Testis (tissue), 2 donors: ENCODE results near the gene RAD9A.

ENCODE experiments used
- POLR2A ChIP-seq: fragments of 450-650 bp; IDR thresholded peaks from one replicate; pipeline ENCODE4 v1.6.1; 2017; ENCODE audit warnings: antibody characterized with exemption, mild to moderate bottlenecking, moderate library complexity
- TF ChIP-seq, protein P1 (sequence below), 3 experiments: fragments of 450-650 bp in 2 of 3; fragments of 200-600 bp in 1 of 3; sonication (generic) in 1 of 3; IDR thresholded peaks; one replicate each; pipeline ENCODE4 v1.5.1; 2016 to 2019; ENCODE audit warnings: antibody characterized with exemption in 3 of 3, mild to moderate bottlenecking in 2 of 3, moderate library complexity in 1 of 3

- TF ChIP-seq, protein P1, sequence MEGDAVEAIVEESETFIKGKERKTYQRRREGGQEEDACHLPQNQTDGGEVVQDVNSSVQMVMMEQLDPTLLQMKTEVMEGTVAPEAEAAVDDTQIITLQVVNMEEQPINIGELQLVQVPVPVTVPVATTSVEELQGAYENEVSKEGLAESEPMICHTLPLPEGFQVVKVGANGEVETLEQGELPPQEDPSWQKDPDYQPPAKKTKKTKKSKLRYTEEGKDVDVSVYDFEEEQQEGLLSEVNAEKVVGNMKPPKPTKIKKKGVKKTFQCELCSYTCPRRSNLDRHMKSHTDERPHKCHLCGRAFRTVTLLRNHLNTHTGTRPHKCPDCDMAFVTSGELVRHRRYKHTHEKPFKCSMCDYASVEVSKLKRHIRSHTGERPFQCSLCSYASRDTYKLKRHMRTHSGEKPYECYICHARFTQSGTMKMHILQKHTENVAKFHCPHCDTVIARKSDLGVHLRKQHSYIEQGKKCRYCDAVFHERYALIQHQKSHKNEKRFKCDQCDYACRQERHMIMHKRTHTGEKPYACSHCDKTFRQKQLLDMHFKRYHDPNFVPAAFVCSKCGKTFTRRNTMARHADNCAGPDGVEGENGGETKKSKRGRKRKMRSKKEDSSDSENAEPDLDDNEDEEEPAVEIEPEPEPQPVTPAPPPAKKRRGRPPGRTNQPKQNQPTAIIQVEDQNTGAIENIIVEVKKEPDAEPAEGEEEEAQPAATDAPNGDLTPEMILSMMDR (IDR thresholded peaks at IDR 0.05) = no peak
- TF ChIP-seq POLR2A = no peak
These were observed 4.7 kb upstream of the RAD9A start for GRCh38 chr11:67387069-67387468.
